Skeletal muscle cell (primary cell): ENCODE data around the gene POLR2H.

ENCODE experiments used
- DNase-seq: peaks from one replicate; pipeline ENCODE4 v3.0.0-alpha.2; 2010; ENCODE audit warnings: low read depth
- H3K4me3 ChIP-seq: 2 replicates; pipeline ENCODE4 v1.5.1; 2011; ENCODE audit warnings: low read depth, mild to moderate bottlenecking, control low read depth, low read length, moderate library complexity

POLR2H gene

DNA sequence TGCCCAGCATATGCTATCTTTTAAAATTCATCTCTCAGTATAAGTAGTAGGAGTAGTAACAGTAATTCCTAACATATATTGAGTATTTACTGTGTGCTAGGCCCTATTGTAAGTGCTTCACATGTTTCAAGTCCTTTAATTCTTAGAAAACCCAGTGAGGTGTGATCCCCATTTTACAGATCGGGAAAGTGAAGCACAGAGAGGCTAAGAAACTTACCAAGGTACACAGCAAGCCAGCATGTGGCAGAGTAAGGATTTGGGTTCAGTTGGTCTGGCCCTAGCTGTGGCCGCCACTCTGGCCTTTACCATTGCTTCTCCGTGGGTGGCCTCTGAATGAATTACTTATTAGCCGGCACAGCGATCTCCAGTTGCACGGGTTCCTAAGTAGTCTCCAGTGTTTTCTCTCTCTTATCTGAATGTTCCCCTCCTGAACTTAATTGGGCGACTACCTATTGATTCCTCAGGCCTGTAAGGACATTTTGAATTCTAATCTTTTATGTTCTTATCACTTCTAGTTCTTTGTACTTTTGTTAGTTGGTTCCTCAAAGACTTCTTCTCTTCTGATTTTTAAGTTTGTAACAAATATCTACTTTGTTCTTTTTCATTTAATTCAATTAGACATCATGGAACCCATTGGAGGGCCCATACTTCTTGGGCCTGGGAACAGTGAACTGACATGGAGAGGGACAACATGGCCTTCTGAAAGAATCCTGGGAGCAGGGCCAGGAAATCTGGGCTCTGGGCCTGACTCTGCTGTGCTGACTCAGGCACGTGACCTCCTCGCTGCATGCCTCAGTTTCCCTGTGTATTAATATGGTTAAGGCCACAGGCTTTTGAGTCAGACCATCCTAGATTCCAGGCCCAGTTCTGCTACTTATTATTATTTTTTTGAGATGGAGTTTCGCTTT, 11.7 kb upstream of the POLR2H start:
- H3K4me3 ChIP-seq = no peak overlapping the region
- DNase-seq = no peak

DNA sequence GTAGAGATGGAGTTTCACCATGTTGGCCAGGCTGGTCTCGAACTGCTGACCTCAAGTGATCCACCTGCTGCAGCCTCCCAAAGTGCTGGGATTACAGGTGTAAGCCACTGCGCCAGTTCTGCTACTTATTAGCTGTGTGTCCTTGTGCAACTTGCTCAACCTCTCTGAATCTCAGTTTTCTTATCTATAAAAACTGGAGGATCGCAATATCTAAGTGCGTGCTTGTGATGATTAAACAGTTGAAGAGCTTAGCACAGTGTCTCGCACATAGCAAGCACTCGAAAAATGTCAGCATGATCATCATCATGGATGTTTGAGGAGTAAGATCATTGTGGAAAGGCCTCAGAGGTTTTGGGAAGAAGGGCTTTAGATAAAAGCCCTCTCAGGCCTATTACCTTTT, 10.9 kb upstream of the POLR2H start:
- H3K4me3 ChIP-seq = no peak overlapping the region

DNA sequence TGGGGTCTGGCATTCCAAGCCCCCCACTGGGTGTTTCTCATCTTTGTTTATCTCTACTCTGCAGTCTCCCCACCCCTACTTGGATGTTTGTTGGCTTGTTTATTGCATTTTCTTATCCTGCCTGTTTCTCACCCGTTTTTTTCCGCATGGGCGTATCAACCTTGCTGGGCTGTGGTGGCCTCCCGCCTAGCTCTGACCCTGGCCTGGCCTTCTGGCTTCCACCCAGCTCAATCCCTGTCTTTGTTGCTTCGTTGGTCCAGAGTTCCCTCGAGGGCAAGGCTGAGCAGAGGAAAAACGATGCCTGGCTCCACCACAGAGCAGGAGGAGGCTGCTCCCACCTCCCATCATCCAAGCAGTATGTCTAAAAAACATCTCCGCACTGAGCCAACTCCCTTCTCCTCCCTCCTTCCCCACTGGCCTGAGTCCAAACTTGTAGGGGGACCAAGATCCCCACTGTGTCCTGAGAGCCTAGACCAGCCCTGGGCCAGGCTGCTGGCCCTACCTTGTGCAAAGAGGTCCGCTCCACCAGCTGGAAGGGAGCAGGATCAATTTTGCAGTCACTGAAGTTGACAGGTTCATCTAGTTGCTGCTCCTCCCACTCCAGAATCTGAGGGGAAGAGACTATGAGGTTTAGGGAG, 9.9 kb upstream of the POLR2H start:
- H3K4me3 ChIP-seq = no peak overlapping the region
- DNase-seq = no peak

More for the DNA sequence above, 10.9 kb upstream of the POLR2H start:
- DNase-seq = no peak

DNA sequence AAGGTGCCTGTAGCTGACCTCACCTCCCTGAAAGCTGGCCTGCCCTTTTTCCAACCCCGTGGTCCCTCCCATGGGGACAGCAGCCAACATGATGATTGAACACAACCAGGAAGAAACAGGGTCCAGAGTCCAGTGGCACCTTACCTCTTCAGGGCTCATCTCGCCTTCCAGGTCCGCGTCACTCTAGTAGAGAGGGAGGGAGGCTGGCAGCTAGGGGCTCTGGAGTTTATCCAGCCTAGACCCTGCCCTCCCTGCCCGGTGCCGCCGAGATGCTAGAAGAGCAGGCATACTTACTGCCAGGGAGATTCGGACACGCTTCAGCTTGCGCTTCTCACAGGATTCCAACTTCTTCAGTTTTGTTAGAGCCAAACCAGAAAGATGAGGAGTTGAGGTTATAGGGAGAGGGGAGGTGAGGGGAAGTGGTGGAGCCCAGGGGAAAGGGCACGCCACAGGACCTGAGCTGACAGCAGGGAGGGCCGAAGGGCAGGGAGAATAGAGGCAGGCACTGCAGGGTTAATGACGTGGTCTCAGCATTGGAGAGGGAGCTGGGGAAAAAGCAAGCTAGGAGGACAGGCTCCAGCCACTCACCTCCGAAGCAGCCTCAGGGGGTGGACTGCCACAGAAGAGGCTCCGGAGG, 9.2 kb upstream of the POLR2H start:
- H3K4me3 ChIP-seq = no peak overlapping the region
- DNase-seq = no peak

DNA sequence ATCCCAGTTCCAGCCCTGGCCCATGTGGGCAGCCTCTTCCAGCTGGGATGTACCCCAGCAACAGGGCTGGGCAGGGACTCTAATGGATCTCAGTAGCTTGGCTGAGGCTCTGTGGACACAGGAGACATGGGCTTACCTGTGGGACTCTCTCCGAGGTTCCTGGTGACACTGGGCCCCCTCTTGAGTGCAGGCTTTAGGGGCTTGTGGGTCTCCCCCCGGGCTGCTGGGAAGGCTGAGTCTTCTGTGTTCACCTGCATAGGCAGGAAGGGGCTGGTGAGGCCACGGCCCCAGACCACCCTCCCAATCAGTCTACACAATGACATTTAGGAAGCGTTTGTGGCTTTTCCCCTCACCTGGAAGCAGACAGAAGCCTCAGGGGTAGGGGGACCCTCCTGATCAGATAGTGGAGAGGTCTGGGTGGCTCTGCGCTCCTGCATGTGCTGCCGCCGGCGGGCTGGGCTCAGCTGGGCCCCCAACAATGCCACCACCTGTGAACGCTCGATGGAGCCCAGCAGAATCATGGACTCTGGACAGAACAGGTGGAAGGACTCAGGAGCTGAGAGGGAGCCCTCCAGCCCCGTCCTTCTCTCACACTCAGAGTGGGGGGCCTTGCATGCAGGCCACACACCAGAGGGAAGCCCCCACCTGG, 8.5 kb upstream of the POLR2H start:
- no peak overlapping the region for H3K4me3 ChIP-seq

DNA sequence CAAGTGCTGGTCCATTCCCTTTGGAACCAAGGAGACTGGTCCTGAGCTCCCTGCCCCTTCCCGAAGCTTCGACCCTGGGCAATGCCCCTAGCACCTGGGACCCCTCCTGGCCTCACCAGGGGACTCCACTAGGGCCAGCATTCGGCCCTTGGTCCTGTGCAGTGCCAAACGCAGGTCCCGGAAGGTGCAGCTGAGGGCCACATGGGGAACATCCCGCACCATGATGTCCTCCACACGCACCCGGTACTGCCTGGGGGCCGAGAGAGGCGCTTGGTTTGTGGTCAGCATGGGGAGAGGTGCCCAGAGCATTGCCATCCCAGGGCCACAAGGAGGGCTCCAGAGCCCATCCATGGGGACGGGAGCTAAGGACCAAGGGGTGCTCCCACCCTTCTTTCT, 8.0 kb upstream of the POLR2H start:
- no peak for DNase-seq
- no peak overlapping the region for H3K4me3 ChIP-seq

More for the DNA sequence above, 8.5 kb upstream of the POLR2H start:
- DNase-seq = no peak

DNA sequence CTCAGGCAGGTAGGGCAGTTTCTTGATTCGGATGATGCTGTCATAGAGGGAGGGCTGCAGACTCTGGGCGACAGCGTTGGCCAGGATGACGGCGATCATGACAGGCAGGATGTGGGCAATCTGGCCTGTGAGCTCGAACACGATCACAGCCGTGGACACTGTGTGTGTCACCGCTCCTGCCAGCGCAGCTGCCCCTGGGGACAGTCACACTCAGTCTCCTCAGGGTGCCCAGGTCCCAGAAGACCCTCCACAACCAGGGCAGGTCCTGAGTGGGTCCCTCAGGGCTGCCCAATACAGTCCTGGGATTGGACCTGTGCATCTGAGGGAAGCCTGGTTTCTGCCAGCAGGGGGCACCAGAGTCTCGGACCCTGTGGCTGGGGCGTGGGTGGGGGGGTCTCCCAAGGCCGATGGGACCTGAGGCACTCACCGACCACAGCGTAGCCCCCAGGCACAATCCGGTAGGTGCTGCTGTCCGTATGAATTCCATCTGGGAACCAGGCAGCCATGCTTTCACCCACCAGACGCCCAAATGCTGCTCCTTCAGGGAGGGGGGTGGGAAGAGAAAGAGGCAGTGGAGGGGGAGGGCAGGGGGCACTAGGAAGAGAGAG, 7.3 kb upstream of the POLR2H start:
- H3K4me3 ChIP-seq = no peak overlapping the region
- DNase-seq = no peak

DNA sequence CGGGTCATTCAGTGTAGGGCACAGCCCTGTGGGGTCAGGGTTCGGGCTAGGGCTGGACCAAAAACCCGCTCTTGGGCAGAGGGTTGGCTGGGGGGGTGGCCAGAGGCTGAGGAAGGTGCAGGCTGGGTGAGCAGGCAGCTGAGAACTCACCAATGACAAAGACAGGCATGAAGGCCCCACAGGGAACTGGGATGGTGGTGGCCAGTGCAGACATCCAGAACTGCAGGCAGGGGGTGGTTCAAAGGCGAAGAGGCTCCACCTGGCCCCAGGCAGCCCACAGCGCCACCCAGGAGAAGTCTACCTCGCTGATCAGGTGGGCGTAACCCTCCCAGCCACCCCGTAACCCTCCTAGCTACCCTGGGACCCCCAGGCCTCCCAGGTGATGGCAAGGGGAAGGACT, 6.8 kb upstream of the POLR2H start:
- H3K4me3 ChIP-seq = no peak overlapping the region

DNA sequence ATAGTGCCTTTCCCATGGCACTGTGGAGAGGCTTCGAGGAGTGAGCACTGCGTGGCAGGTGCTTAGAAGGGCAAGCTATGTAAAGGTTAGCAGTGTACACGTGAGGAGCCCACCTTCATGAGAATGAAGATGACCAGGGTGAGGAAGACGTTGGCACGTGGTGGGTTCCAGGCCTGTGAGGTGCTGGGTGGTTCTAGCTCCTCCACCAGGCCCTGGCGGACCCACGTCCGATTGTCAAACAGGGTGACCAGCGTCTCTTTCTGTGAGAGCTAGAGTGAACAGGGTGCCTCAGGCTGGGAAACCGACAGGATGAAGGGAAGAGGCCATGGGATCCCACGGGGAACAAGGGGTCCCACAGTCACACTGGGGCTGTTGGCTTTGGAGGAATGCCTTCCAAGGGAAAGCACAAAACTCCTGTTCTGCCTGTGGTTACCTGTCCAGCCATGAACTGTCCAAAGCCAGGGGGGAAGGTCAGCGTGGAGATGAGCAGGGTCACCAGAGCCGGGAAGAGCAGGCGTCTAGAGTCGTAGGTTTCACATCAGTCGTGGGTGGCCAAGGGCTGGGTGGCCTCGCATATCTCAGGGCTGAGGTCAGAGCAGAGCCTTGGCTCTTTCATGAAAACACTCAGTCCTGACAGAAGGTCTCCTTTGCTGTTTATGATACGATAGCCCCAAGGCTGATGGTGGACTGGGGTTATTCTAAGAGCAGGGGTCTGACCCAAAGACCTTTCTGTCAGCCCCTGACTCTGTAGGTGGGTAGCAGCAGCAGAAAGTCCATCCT, 6.1 kb upstream of the POLR2H start:
- H3K4me3 ChIP-seq = no peak overlapping the region
- DNase-seq = no peak

More for the DNA sequence above, 6.8 kb upstream of the POLR2H start:
- DNase-seq = no peak

DNA sequence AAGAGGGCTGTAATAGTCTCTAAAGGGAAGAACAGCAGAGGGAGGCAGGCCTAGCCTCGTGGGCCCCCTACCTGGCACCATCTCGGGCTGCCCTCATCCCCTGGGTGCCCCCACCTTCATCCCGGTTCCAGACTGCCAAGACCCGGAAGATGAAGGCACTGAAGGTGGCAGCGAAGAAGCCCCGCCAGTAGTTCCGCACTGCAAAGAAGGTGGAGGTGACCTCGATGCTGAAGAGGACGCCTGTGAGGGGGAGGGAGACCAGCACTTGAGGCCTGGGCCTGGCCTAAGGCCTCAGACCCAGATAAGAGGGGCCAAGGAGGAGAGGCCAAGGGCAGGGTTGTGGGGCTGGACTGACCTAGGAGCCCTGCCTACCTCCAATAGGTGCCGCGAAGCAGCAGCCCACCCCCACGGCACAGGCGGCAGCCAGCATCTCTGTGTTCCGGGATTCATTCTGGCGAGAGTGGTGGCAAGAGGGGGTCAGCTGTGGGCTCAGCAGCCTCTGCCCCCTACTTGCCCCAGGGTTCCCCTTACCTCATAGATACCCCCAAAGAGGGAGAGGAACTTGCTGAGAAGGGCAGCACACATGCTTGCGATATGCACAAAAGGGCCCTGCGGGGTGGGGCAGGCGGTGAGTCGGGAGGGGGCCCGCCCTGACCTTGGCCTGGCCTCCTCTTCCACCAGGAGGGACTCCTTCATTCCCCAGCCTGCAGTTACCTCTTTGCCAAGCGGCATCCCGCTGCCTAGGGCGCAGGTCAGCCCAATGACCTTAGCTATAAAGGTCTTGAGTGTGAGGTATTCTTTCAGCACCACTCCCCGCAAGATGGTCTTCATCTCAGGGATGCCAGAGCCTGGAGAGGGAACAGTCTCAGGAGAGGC, 4.0 kb upstream of the POLR2H start:
- H3K4me3 ChIP-seq = no peak overlapping the region
- no peak for DNase-seq

DNA sequence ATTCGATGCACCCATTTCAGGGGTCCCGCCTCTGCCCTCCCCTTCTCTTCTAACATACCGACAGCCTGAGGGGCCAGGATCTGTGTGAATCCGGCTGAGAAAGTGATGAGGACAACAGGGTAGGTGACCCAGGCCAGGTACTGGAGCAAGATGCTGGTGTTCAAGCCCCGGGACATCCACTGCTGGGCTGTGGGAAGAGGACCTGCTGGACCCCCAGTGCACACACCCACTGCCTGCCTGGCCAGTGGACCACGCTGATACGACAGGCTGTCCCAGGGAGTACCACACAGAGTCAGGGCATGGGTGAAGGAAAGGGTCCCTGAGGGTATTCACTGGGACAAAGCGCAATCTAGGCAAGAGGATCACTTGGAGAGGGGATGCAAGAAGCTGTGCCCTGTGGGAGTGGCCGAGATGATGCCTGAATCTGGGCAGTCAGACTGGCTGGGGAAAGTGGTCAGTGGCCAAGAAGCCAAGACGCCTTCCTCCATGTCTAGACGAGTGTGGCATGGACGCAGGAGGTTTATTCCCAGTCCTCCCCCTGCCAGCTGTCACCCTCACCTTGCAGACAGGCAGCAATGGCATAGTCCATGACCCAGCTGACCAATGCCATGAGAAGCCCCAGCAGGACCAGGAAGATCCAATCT, 3.3 kb upstream of the POLR2H start:
- no peak overlapping the region for H3K4me3 ChIP-seq
- DNase-seq = no peak

DNA sequence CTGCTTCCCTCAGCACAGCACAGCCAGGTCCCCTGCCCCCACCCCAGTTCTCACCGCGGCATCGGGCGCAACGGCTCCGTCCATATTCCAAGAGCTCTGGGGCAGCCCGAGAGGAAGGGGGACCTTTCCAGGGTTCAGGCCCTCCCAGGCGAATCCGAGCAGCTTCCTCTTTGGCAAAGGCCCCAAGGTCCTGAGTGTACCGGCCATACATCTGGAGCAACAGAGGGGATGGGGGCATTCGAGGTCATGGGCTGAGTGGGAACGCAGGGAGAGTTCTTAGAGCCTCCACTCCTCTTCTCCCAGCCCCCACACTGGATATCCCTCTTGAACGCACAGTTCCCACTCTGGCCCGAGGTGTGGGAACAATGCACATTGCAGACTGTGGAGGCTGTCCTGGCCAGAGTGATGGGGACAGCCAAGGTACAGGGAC, 2.6 kb upstream of the POLR2H start:
- no peak overlapping the region for H3K4me3 ChIP-seq
- DNase-seq = no peak

DNA sequence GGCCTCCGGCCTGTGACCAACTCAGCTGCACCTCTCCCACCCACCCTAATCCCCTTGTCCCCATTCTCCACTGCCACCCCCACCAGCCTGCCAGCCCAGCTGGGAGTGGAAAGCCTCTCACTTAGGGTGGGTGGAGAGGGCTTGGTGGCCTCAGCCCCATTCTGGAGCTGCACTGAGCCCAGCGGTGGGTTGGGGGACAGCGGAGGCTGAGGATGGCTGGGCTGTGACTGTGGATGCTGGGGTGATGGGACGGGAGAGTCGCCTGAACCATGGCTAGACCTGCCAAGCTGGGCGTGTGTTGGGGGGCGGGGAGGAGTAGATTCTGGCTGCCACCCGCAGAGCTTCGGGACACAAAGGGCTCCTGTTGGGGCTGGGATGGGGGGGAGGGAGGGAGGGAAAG, 1.9 kb upstream of the POLR2H start:
- no peak for DNase-seq
- H3K4me3 ChIP-seq = no peak overlapping the region

DNA sequence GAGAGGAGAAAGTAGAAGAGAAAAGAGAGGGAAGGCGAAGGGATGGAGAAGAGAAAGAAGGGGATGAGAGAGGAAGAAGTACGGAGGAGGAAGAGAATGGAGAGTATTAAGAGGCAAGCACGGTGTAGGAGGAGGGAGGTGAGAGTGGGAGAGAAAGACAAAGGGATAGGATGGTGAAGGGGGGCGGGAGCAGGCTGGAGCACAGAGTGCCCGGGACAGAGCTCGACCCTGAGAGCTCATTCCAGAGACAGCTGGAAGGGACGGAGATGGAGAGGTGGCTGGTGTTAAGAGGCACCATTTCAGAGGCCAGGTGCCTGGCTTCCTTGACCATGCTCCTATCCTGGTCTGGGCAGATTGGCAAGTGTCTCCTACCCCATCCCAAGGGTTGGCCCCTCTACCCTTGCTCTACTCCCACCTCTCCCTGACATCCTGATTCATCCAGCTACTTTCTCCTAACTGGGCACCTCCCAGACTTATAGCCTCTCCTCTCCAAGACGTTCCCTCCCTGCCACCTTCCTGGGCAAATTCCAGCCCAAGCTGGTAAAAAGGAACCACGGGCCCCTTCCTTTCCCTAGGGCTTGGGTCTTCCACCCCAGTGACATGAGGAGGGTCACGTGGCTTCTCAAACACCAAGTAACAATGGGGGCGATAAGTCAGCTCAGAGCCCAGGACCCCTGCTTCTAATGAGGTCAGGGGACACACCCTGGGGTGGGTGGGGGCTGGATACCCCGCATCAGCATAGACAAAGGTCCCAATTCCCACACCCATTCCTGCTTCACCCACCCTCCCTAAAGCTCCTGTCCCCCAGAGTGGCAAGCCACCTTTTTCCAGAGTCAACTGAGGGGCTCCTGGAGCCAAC, 1.2 kb upstream of the POLR2H start:
- H3K4me3 ChIP-seq = peak overlapping the region; percentile 85

DNA sequence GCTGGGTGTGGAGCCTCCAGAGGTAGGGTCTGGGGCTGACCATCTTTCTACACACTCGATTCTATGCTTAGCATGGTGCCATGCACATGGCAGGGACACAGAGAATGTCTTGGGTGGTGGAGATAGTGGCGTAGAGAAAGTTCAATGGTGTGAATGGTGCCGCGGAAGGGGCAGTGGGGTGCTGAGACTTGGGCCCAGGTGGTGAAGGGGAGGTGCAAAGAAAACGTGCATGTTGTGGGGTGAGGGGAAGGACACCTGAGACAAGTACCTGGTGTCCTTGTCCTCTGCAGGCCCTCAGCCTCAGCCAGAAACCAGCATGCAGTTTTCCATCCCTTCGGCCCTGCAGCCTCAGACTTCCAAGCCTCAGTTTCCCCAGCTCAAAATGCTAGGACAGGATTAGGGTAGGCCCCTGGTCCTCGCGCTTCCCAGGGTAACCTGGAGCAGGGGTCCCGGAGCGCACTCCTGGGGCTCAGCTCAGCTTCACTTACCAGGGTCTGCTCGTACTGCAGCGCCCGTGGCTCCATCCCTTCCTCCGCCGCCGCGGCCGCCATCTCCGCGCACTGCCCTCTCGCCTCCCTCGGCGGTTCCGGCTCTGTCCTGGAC, 480 bp upstream of the POLR2H start:
- H3K4me3 ChIP-seq = peak overlapping the region; percentile 85
- DNase-seq = no peak

More for the DNA sequence above, 1.2 kb upstream of the POLR2H start:
- no peak for DNase-seq
